GM08714 (cell line): ENCODE results near the gene PRODH2.
"Not testable (repeated sequence)": the region's sequence is repeated elsewhere in the genome, so short reads cannot be mapped to it uniquely, and the experiment has no call there.

Source experiments
- H3K4me3 ChIP-seq: fragments of 200-500 bp; sonication (Bioruptor generic); 2 replicates; pipeline ENCODE4 v1.5.1; 2014; ENCODE audit warnings: mild to moderate bottlenecking, low read length, inconsistent platforms
- ZNF274 ChIP-seq: IDR thresholded peaks from 2 replicates; pipeline ENCODE4 v1.6.1; 2012; ENCODE audit warnings: mild to moderate bottlenecking, low read depth, low read length

The PRODH2 gene

GRCh38 chr19:35774274-35775045, 38.2 kb downstream of the PRODH2 start:
- no peak for TF ChIP-seq ZNF274
- peak overlapping the region; percentile 55; the same call in 1 of the 2 replicates for H3K4me3 ChIP-seq

DNA sequence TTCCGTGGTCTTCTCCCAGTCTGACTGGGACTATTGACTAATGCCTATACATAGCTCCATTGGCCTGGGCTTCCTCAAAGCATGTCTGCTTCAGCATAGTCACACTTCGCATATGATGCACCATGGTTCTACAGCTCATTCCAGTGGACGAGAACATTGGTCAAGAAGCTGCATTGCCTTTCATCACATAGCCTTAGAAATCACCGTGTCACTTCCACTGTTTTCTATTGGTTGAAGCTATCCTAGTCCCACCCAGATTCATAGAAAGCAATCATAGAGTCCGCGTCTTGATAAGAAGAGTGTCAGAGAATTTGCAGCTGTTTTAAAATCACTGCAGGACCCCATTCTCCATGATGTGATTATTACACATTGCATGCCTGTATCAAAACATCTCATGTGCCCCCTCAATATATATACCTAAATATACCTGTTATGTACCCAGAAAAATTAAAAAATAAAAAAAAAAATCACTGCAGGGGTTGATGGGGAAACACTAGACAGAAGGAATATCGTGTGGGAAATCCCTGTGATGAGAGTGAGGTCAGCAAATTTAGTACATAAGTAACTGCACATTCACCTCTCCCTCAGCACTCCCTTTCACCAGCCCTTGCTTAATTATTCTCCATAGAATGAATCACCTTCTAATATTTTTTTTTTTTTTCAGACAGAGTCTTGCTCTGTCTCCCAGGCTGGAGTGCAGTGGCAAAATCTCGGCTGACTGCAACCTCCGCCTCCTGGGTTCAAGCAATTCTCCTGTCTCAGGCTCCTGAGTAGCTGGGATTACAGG, 39.4 kb downstream of the PRODH2 start:
- TF ChIP-seq ZNF274, result no peak
- H3K4me3 ChIP-seq, result no peak overlapping the region

DNA sequence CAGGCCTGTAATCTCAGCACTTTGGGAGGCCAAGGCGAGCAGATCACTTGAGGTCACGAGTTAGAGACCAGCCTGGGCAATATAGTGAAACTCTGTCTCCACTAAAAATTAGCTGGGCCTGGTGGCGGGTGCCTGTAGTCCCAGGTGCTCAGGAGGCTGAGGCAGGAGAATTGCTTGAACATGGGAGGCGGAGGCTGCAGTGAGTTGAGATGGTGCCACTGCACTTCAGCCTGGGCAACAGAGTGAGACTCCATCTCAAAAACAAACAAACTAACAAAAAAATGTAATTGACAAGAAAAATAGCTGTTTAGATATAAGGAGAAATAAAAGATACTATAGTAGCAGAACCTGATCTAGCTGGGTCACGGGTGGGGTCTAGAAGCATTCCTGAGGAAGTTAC, 40.3 kb downstream of the PRODH2 start:
- H3K4me3 ChIP-seq, result not testable (repeated sequence)

GRCh38 chr19:35768082-35768421, 44.6 kb downstream of the PRODH2 start:
- no peak overlapping the region for H3K4me3 ChIP-seq
- no peak for TF ChIP-seq ZNF274

GRCh38 chr19:35767288-35768081, 45.2 kb downstream of the PRODH2 start:
- no peak overlapping the region for H3K4me3 ChIP-seq
- TF ChIP-seq ZNF274, result no peak

DNA sequence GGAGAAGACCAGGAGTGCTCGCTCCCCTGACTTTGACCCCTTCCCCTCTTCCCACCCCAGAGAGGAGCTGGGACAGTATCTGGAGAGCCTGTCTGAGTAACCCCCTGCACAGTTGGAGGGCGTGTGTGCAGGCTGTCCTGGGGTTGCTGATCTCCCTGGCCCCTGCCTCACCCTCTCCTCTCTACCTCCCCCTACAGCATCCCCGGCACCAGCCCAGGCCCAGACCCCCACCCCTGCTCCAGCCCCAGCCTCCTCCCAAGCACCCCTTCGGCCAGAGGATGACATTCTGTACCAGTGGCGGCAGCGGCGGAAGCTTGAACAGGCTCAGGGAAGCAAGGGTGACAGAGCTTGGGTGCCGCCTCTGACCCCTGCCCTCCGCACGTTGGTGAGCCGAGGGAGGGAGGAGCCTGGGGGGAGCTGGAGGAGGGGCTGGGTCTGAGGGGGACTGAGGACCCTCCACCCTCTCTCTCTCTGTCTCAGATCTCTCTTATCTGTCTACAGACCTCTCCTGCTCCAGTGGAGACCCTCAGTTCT, 46.0 kb downstream of the PRODH2 start:
- no peak for TF ChIP-seq ZNF274
- H3K4me3 ChIP-seq, result no peak overlapping the region

- no peak for TF ChIP-seq ZNF274
- no peak overlapping the region for H3K4me3 ChIP-seq
These were observed 48.0 kb downstream of the PRODH2 start for GRCh38 chr19:35764432-35765315.

DNA sequence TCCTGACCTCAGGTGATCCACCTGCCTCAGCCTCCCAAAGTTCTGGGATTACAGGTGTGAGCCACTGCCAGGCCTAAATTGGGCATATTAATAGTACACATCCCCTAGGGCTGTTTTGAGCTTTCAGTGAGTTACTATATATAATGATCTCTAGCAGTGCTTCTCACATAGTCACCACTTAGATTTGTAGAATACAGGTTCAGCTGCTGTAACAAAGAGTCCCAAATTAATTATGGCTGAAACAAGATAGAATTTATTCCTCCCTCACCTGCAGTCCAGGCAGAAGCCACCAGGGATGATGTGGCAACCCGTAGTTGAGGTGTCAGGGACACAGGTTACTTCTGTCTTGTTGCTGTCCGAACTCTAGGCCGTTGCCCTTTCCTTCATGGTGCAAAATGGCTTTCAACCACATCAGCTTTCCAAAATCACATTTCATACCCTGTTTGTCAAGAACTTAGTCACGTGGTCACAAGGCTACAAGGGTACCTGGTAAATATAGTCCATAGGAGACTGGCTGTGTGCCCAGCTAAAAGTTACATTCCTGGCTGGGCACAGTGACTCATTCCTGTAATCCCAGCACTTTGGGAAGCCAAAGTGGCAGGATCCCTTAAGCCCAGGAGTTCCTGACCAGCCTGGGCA, 51.8 kb downstream of the PRODH2 start:
- TF ChIP-seq ZNF274, result no peak
- H3K4me3 ChIP-seq, result no peak overlapping the region

- no peak for TF ChIP-seq ZNF274
These were observed 52.9 kb downstream of the PRODH2 start for GRCh38 chr19:35759697-35760096.

GRCh38 chr19:35757749-35758608, 54.7 kb downstream of the PRODH2 start, which contains the start of gene PROSER3:
PROSER3 (plus strand) TSS chr19:35758176; CDS start chr19:35758216, 40 bp downstream.
- peak within 1 kb of the TSS; percentile 93 for H3K4me3 ChIP-seq
- TF ChIP-seq ZNF274, result no peak

More at GRCh38 chr19:35759697-35760096, 52.9 kb downstream of the PRODH2 start:
- H3K4me3 ChIP-seq, result no peak overlapping the region

GRCh38 chr19:35757231-35757748, 55.4 kb downstream of the PRODH2 start:
- no peak for TF ChIP-seq ZNF274
- peak overlapping the region; percentile 59 for H3K4me3 ChIP-seq
